Measurements from ENCODE around the gene CADM4. TPM values are rescaled to one million over a fixed set of nuclear protein-coding genes. Genes with fewer than 3 reads are reported as not detected.

The CADM4 gene
- total and polyA plus RNA-seq, 9 of the 15 experiments (the other 6 are each of a cell fraction or from before 2014, with no cell fraction given): 0.03 to 4.6 (median 1.3) TPM

DNA sequence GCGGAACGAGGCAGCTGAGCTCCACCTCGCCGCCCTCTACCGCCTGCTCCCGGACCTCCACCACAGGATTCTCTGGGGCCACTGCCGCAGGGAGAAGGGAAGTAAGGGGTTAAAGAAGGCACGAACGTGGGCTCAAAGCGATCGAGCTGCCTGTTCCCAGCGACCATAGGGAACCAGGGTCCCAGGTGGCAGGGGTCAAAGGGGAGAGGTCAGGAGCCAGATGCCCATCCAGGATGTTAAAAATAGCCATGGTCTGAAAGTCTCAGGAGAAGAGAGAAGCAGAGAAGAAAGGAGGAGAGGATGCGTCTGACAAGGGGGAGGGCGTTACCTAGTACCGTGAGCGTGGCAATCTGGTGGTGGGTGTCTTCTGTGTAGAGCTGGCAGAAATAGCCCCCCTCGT is 12.8 kb downstream of the CADM4 start:
- ChIA-PET CTCF (ENCODE audit: low intra/inter-chr PET ratio) (no interaction called here), POLR2A (interaction anchor here (0.6 to 1.2 kb wide), 2 partner anchors 93 to 1369 kb away, joined by 3 to 4 read pairs; no protein-coding TSS in a partner anchor)
- intact Hi-C loops (cut with micrococcal nuclease): loop anchor here (10.0 kb wide), 2 partner anchors 72 to 182 kb away; no protein-coding TSS in a partner anchor
- H3K27ac ChIP-seq (ENCODE audit: extremely low read depth, low read depth, low read length): no peak overlapping the region
- H3K4me3 ChIP-seq: no peak overlapping the region
- in situ Hi-C loops (cut with MboI): no loop called here
- BruUV-seq (replicated peaks): no TSS peak
- FAIRE-seq: no peak
- H3K27me3 ChIP-seq (ENCODE audit: control insufficient read depth in 2 of 2, insufficient read depth in 2 of 2, low read length in 2 of 2): no peaks in the 10 kb centered on the region
- ATAC-seq: no peak
- no peaks in the 10 kb centered on the region for H3K9me3 ChIP-seq (replicated peaks; ENCODE audit: control insufficient read depth, insufficient read depth, low read depth, low read length)
- no peaks in the 10 kb centered on the region for H3K79me2 ChIP-seq (ENCODE audit: control insufficient read depth, insufficient read depth, low read length)
- TF ChIP-seq SNRNP70 (optimal IDR thresholded peaks at IDR 0.05; ENCODE audit: low read depth, low read length) (no peak), TAF1 (IDR thresholded peaks at IDR 0.05; ENCODE audit: control insufficient read depth, extremely low read depth, insufficient read depth, low read length, severe bottlenecking) (no peak), NR2C2 (CRISPR knock-in tag; IDR thresholded peaks at IDR 0.05) (no peak), NR2C2 (tag; IDR thresholded peaks at IDR 0.05) (0 out of 2 replicates have a peak, but pooled peaks have one; percentile 22), NR2C1 (IDR thresholded peaks at IDR 0.05) (peak; percentile 67), NR2C1 (tag; IDR thresholded peaks at IDR 0.05) (peak; percentile 51), CBX5 (IDR thresholded peaks at IDR 0.05; ENCODE audit: borderline replicate concordance, low read depth) (no peak)
- TF ChIP-seq, protein P1, sequence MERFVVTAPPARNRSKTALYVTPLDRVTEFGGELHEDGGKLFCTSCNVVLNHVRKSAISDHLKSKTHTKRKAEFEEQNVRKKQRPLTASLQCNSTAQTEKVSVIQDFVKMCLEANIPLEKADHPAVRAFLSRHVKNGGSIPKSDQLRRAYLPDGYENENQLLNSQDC (CRISPR knock-in tag; IDR thresholded peaks at IDR 0.05): no peak
- H2AFZ ChIP-seq (ENCODE audit: low read depth, low read length): 0 out of 2 replicates have a peak overlapping the region, but pooled peaks have one; percentile 28
- H3K36me3 ChIP-seq (ENCODE audit: control insufficient read depth, insufficient read depth, low read length): no peaks in the 10 kb centered on the region
- no peak overlapping the region for H3K4me2 ChIP-seq (ENCODE audit: insufficient read depth, low read length)
- H4K20me1 ChIP-seq (replicated peaks; ENCODE audit: control insufficient read depth, insufficient read depth, low read length): no peaks in the 10 kb centered on the region
- H3K9me1 ChIP-seq (ENCODE audit: control insufficient read depth, insufficient read depth, low read length): peaks cover 2% of the 10 kb centered on the region
- no peak for DNase-seq (ENCODE audit: extremely low read depth in 1 of 4, low spot score in 3 of 4)
- H3K9ac ChIP-seq (ENCODE audit: insufficient read depth in 1 of 2, low read depth in 2 of 2, low read length in 2 of 2): no peak overlapping the region; a peak in 1 of 4 replicates
- WGBS (ENCODE audit: insufficient coverage, low coverage, missing lambda C conversion rate): 59% methylated on average over 12 of the region's 17 CpGs
- H3K4me1 ChIP-seq (replicated peaks in 1 of 2; ENCODE audit: control insufficient read depth in 2 of 2, insufficient read depth in 2 of 2, low read length in 2 of 2): peaks cover 28 to 45% of the 10 kb centered on the region in 2 experiments; a peak in 4 of 5 replicates
